HepG2 (cell line): ENCODE measurements around the gene ANKRD61. TPM values are rescaled to one million over a fixed set of nuclear protein-coding genes. Genes with fewer than 3 reads are reported as not detected.
A peak's percentile ranks its signal among the peaks of the same experiment; 100 is the strongest.

Experiments
- DMTF1 ChIP-seq: sonication (generic); formaldehyde crosslinking; IDR thresholded peaks from 2 replicates; pipeline ENCODE4 v1.4.0; 2020; ENCODE audit warnings: mild to moderate bottlenecking, missing genetic modification reagents
- FOXM1 ChIP-seq: sonication (generic); formaldehyde crosslinking; IDR thresholded peaks from 2 replicates; pipeline ENCODE4 v1.5.0; 2020; ENCODE audit warnings: missing genetic modification reagents
- FUBP1 ChIP-seq: sonication (generic); formaldehyde crosslinking; IDR thresholded peaks from 2 replicates; pipeline ENCODE4 v1.5.1; 2020; ENCODE audit warnings: missing genetic modification reagents, mild to moderate bottlenecking, borderline replicate concordance
- PAX8 ChIP-seq: sonication (generic); formaldehyde crosslinking; IDR thresholded peaks from 2 replicates; pipeline ENCODE4 v1.8.0; 2022; ENCODE audit warnings: mild to moderate bottlenecking, missing genetic modification reagents, borderline replicate concordance
- RARG ChIP-seq: sonication (generic); formaldehyde crosslinking; IDR thresholded peaks from 2 replicates; pipeline ENCODE4 v1.4.0; 2020; ENCODE audit warnings: low read depth, mild to moderate bottlenecking, missing genetic modification reagents
- RERE ChIP-seq: IDR thresholded peaks from 2 replicates; pipeline ENCODE4 v1.6.1; 2016; ENCODE audit warnings: low read depth, missing genetic modification reagents, missing compliant biosample characterization
- SCMH1 ChIP-seq: sonication (generic); formaldehyde crosslinking; IDR thresholded peaks from 2 replicates; pipeline ENCODE4 v1.9.0; 2021; ENCODE audit warnings: missing genetic modification reagents, mild to moderate bottlenecking, borderline replicate concordance
- SNAPC4 ChIP-seq: sonication (generic); formaldehyde crosslinking; IDR thresholded peaks from 2 replicates; pipeline ENCODE4 v1.4.0; 2020; ENCODE audit warnings: mild to moderate bottlenecking, missing genetic modification reagents
- SRSF1 ChIP-seq: fragments of 200-400 bp; formaldehyde crosslinking; optimal IDR thresholded peaks from 2 replicates; pipeline ENCODE3; 2017; ENCODE audit warnings: mild to moderate bottlenecking, low read depth, low read length, moderate library complexity
- ZNF468 ChIP-seq: sonication (generic); formaldehyde crosslinking; IDR thresholded peaks from 2 replicates; pipeline ENCODE4 v1.8.0; 2022; ENCODE audit warnings: mild to moderate bottlenecking, moderate library complexity, missing genetic modification reagents
- ZNF557 ChIP-seq: sonication (generic); formaldehyde crosslinking; IDR thresholded peaks from 2 replicates; pipeline ENCODE4 v1.4.0; 2020; ENCODE audit warnings: missing genetic modification reagents
- ZNF782 ChIP-seq: sonication (generic); formaldehyde crosslinking; IDR thresholded peaks from 2 replicates; pipeline ENCODE4 v1.4.0; 2020; ENCODE audit warnings: missing genetic modification reagents, mild to moderate bottlenecking, borderline replicate concordance
- polyA plus RNA-seq, 8 experiments: library from polyadenylated mRNA; depleted of rRNA in 3 of 8; stranded (reverse) in 7 of 8; unstranded in 1 of 8; fragments of >200 nt; fragmentation: Illumina TruSeq in 4 of 8; extraction: Trizol in 4 of 8; gene quantifications; 2 replicates each; pipeline versions ENCODE4 v1.2.1 to v1.2.3, GENCODE V29; 2011 to 2016; ENCODE audit warnings: low read depth in 4 of 8, missing spikeins in 1 of 8, mixed read lengths in 1 of 8; ENCODE audit not compliant: insufficient read depth in 1 of 8
- total RNA-seq, 5 experiments: library from RNA; depleted of rRNA; stranded (reverse); fragments of >200 nt; fragmentation: Illumina TruSeq; extraction: Trizol; gene quantifications; 2 replicates each; pipeline ENCODE4 v1.2.3, GENCODE V29; 2016; ENCODE audit warnings: low read depth in 1 of 5

ANKRD61 gene
- total and polyA plus RNA-seq, 2 of the 13 experiments (the other 11 are each of a cell fraction or from before 2014, with no cell fraction given) = 0.13 TPM; not detected in 1

- TF ChIP-seq ZNF557 (CRISPR knock-in tag) (peak; percentile 98), PAX8 (peak; percentile 99; the same call in 1 of the 2 replicates), SRSF1 (no peak), ZNF782 (CRISPR knock-in tag) (peak; percentile 99), FUBP1 (CRISPR knock-in tag) (0 out of 2 replicates have a peak, but pooled peaks have one; percentile 44), SNAPC4 (CRISPR knock-in tag) (peak; percentile 86), RERE (no peak), FOXM1 (CRISPR knock-in tag) (peak; percentile 95), SCMH1 (no peak), RARG (CRISPR knock-in tag) (peak; percentile 98), DMTF1 (CRISPR knock-in tag) (peak; percentile 96; the same call in 1 of the 2 replicates), ZNF468 (peak; percentile 99)
Measured at GRCh38 chr7:6008668-6009611, 22.2 kb upstream of the ANKRD61 start, which contains the start of the genes AIMP2 and PMS2 (continued).
